WTC11 (cell line): Measurements from ENCODE around the gene CHST7. TPM values are rescaled to one million over a fixed set of nuclear protein-coding genes. Genes with fewer than 3 reads are reported as not detected.
A peak's percentile ranks its signal among the peaks of the same experiment; 100 is the strongest.

ENCODE experiments used
- ATAC-seq: fragments of 200-7000 bp; cut with Tn5 transposase; 2 replicates; pipeline ENCODE4 v1.10.0; 2021; ENCODE audit warnings: mild to moderate bottlenecking, moderate library complexity
- CTCF ChIA-PET: fragments of 300-600 bp; sonication (Branson Sonifier 250); formaldehyde crosslinking; loops from one replicate; lab custom pipeline; 2021; ENCODE audit warnings: antibody characterized with exemption; lab: Charles Lee
- POLR2A ChIA-PET: fragments of 350-600 bp; sonication (Branson Sonifier 250); formaldehyde crosslinking; loops from one replicate; lab custom pipeline; 2021; ENCODE audit warnings: antibody characterized with exemption; lab: Charles Lee
- DNase-seq: peaks from one replicate; pipeline ENCODE4 v3.0.0; 2021; ENCODE audit warnings: low spot score
- H3K27ac Mint-ChIP-seq: 2 replicates; pipeline ENCODE4 v1.8.0; 2021; ENCODE audit warnings: mixed read lengths
- H3K27me3 Mint-ChIP-seq: 2 replicates; pipeline ENCODE4 v1.8.0; 2021; ENCODE audit warnings: low read depth, mild to moderate bottlenecking, moderate library complexity, mixed read lengths
- H3K36me3 Mint-ChIP-seq: 2 replicates; pipeline ENCODE4 v1.8.0; 2021; ENCODE audit warnings: mixed read lengths
- H3K4me1 Mint-ChIP-seq: 2 replicates; pipeline ENCODE4 v1.8.0; 2022; ENCODE audit warnings: mixed read lengths
- H3K4me3 Mint-ChIP-seq: 2 replicates; pipeline ENCODE4 v1.8.0; 2021; ENCODE audit warnings: mild to moderate bottlenecking, moderate library complexity, mixed read lengths
- H3K9me3 Mint-ChIP-seq: 2 replicates; pipeline ENCODE4 v1.8.0; 2021; ENCODE audit warnings: mixed read lengths
- ATF1 ChIP-seq: sonication (generic); formaldehyde crosslinking; IDR thresholded peaks from 2 replicates; pipeline ENCODE4 v1.8.1; 2023; ENCODE audit warnings: mild to moderate bottlenecking, moderate library complexity, missing genetic modification reagents
- CREB1 ChIP-seq: sonication (generic); formaldehyde crosslinking; IDR thresholded peaks from 2 replicates; pipeline ENCODE4 v1.8.0; 2023; ENCODE audit warnings: mild to moderate bottlenecking, missing genetic modification reagents
- NR1H2 ChIP-seq: sonication (generic); formaldehyde crosslinking; IDR thresholded peaks from 2 replicates; pipeline ENCODE4 v1.9.0; 2021; ENCODE audit warnings: mild to moderate bottlenecking, moderate library complexity, missing genetic modification reagents
- RORB ChIP-seq: fragments of 250-450 bp; sonication (Bioruptor Pico); IDR thresholded peaks from 2 replicates; pipeline ENCODE4 v1.9.0; 2021; ENCODE audit warnings: mild to moderate bottlenecking
- SMAD3 ChIP-seq: sonication (generic); formaldehyde crosslinking; IDR thresholded peaks from 2 replicates; pipeline ENCODE4 v1.8.0; 2022; ENCODE audit warnings: missing genetic modification reagents, mild to moderate bottlenecking, borderline replicate concordance
- SP1 ChIP-seq: sonication (generic); formaldehyde crosslinking; conservative IDR thresholded peaks from 2 replicates; pipeline ENCODE4 v1.8.1; 2022; ENCODE audit warnings: missing genetic modification reagents
- TCF7 ChIP-seq: sonication (generic); formaldehyde crosslinking; IDR thresholded peaks from 2 replicates; pipeline ENCODE4 v1.8.0; 2022; ENCODE audit warnings: mild to moderate bottlenecking, low read depth, missing genetic modification reagents, moderate library complexity
- ZBTB21 ChIP-seq: sonication (generic); formaldehyde crosslinking; IDR thresholded peaks from 2 replicates; pipeline ENCODE4 v1.8.1; 2023; ENCODE audit warnings: mild to moderate bottlenecking, missing genetic modification reagents, borderline replicate concordance
- ZNF138 ChIP-seq: sonication (generic); formaldehyde crosslinking; conservative IDR thresholded peaks from 2 replicates; pipeline ENCODE4 v1.8.1; 2022; ENCODE audit warnings: mild to moderate bottlenecking, moderate library complexity, missing genetic modification reagents
- ZNF396 ChIP-seq: fragments of 250-450 bp; sonication (Bioruptor Pico); IDR thresholded peaks from 2 replicates; pipeline ENCODE4 v1.8.0; 2021; ENCODE audit warnings: mild to moderate bottlenecking, moderate library complexity, borderline replicate concordance
- ZNF671 ChIP-seq: fragments of 250-450 bp; sonication (Bioruptor Pico); IDR thresholded peaks from 2 replicates; pipeline ENCODE4 v1.8.0; 2021; ENCODE audit warnings: mild to moderate bottlenecking
- total RNA-seq: library from RNA; stranded (reverse); gene quantifications from 3 replicates; pipeline ENCODE4 v1.2.3, GENCODE V29; 2021
- TF ChIP-seq, protein P1 (sequence below): fragments of 200-600 bp; IDR thresholded peaks from 2 replicates; pipeline ENCODE4 v1.8.0; 2022; ENCODE audit warnings: antibody characterized with exemption
- TF ChIP-seq, protein P2 (sequence below): fragments of 250-450 bp; sonication (Bioruptor Pico); IDR thresholded peaks from 2 replicates; pipeline ENCODE4 v1.9.0; 2021; ENCODE audit warnings: moderate library complexity, mild to moderate bottlenecking, inconsistent platforms, borderline replicate concordance
- TF ChIP-seq, protein P3 (sequence below): sonication (generic); formaldehyde crosslinking; IDR thresholded peaks from 2 replicates; pipeline ENCODE4 v1.8.0; 2022; ENCODE audit warnings: mild to moderate bottlenecking, missing genetic modification reagents
- TF ChIP-seq, protein P4 (sequence below): sonication (generic); formaldehyde crosslinking; IDR thresholded peaks from 2 replicates; pipeline ENCODE4 v1.8.0; 2023; ENCODE audit warnings: missing genetic modification reagents, mild to moderate bottlenecking, borderline replicate concordance
- TF ChIP-seq, protein P5 (sequence below): sonication (generic); formaldehyde crosslinking; IDR thresholded peaks from 2 replicates; pipeline ENCODE4 v1.8.1; 2023; ENCODE audit warnings: mild to moderate bottlenecking, missing genetic modification reagents, borderline replicate concordance

The CHST7 gene
- total RNA-seq, 1 experiment from 2014 or later: 19.6 TPM

DNA sequence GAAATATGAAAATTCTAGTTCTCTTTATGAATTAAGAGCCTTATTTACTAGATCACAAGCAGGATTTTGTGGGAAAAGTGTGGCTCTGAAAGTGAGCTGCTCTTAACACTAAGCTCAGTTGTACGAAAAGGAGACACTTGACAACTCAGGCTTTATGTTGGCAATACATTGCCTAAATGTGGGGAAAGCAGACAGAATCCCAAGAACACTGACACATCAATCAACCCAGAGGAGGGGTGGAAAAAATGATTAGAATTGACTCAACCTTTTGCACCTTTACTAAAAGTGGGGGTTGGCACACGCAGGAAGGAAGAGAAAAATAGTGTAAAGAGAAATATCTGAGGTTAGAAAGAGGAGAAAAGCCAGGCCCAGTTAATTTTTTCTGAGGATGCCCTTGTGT is 61.6 kb downstream of the CHST7 start:
- ATAC-seq: no peak
- CTCF ChIA-PET: no interaction called here
- Mint-ChIP-seq H3K27me3 (no peaks in the 10 kb centered on the region), H3K4me3 (no peak overlapping the region), H3K36me3 (peaks cover 20% of the 10 kb centered on the region), H3K9me3 (no peaks in the 10 kb centered on the region), H3K27ac (peak overlapping the region; percentile 50), H3K4me1 (no peaks in the 10 kb centered on the region)
- POLR2A ChIA-PET: no interaction called here
- TF ChIP-seq, protein P1, sequence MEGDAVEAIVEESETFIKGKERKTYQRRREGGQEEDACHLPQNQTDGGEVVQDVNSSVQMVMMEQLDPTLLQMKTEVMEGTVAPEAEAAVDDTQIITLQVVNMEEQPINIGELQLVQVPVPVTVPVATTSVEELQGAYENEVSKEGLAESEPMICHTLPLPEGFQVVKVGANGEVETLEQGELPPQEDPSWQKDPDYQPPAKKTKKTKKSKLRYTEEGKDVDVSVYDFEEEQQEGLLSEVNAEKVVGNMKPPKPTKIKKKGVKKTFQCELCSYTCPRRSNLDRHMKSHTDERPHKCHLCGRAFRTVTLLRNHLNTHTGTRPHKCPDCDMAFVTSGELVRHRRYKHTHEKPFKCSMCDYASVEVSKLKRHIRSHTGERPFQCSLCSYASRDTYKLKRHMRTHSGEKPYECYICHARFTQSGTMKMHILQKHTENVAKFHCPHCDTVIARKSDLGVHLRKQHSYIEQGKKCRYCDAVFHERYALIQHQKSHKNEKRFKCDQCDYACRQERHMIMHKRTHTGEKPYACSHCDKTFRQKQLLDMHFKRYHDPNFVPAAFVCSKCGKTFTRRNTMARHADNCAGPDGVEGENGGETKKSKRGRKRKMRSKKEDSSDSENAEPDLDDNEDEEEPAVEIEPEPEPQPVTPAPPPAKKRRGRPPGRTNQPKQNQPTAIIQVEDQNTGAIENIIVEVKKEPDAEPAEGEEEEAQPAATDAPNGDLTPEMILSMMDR: no peak
- TF ChIP-seq SMAD3 (CRISPR knock-in tag) (no peak), ZNF396 (CRISPR knock-in tag) (no peak), RORB (CRISPR knock-in tag) (no peak), TCF7 (CRISPR knock-in tag) (no peak), ZBTB21 (no peak), ATF1 (CRISPR knock-in tag) (no peak), SP1 (no peak)
- TF ChIP-seq, protein P2, sequence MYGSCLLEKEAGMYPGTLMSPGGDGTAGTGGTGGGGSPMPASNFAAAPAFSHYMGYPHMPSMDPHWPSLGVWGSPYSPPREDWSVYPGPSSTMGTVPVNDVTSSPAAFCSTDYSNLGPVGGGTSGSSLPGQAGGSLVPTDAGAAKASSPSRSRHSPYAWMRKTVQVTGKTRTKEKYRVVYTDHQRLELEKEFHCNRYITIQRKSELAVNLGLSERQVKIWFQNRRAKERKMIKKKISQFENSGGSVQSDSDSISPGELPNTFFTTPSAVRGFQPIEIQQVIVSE (CRISPR knock-in tag): no peak
- no peak for DNase-seq

DNA sequence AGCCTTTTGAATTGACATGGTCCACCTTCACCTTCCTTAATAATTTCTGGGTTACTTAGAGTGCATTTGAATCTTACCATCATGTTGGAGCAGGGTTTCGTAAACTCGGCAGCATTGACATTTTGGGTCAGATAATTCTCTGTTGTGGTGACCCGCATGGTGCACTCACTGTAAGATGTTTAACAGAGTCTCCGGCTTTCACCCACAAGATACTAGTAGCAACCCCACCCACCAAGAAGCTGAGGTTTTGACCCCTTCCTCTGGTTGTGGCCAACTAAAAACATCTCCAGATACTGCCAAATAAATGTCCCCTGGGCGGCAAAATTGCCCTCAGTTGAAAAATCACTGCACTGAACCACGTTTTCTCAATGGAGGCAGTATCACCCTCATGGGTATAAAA is 62.7 kb downstream of the CHST7 start:
- DNase-seq (no peak), ATAC-seq (no peak)
- Mint-ChIP-seq H3K4me3 (no peak overlapping the region), H3K36me3 (peaks cover 13% of the 10 kb centered on the region), H3K9me3 (no peaks in the 10 kb centered on the region), H3K27me3 (no peaks in the 10 kb centered on the region), H3K27ac (no peak overlapping the region)
- CTCF ChIA-PET: no interaction called here
- POLR2A ChIA-PET: no interaction called here
- TF ChIP-seq, protein P3, sequence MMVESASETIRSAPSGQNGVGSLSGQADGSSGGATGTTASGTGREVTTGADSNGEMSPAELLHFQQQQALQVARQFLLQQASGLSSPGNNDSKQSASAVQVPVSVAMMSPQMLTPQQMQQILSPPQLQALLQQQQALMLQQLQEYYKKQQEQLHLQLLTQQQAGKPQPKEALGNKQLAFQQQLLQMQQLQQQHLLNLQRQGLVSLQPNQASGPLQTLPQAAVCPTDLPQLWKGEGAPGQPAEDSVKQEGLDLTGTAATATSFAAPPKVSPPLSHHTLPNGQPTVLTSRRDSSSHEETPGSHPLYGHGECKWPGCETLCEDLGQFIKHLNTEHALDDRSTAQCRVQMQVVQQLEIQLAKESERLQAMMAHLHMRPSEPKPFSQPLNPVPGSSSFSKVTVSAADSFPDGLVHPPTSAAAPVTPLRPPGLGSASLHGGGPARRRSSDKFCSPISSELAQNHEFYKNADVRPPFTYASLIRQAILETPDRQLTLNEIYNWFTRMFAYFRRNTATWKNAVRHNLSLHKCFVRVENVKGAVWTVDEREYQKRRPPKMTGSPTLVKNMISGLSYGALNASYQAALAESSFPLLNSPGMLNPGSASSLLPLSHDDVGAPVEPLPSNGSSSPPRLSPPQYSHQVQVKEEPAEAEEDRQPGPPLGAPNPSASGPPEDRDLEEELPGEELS: no peak
- TF ChIP-seq ZNF671 (CRISPR knock-in tag): no peak
- TF ChIP-seq, all 79 proteins: peak for 0
- no peaks in the 10 kb centered on the region for H3K4me1 Mint-ChIP-seq

DNA sequence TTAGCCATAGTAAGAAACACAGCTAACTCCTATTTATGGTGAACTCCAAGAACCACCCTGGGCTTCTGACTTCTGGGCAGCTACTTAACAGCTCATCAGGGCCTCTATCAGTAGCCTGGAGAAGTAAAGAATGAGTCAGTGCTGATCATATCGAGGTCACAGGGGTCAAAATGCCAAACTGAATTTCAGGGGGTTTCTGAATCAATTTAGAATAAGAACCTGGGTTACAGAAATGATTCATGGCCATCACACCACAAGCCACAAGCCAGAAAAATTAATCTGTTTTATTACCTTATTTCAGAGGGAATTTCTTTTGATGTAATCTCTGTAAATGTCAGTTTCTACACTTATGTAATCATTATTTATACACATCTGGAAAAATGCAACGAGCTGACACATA is 64.4 kb downstream of the CHST7 start:
- ATAC-seq: no peak
- H3K27ac Mint-ChIP-seq: no peak overlapping the region
- TF ChIP-seq NR1H2 (CRISPR knock-in tag) (no peak), ZNF138 (CRISPR knock-in tag) (no peak), CREB1 (CRISPR knock-in tag) (no peak)
- TF ChIP-seq, protein P4, sequence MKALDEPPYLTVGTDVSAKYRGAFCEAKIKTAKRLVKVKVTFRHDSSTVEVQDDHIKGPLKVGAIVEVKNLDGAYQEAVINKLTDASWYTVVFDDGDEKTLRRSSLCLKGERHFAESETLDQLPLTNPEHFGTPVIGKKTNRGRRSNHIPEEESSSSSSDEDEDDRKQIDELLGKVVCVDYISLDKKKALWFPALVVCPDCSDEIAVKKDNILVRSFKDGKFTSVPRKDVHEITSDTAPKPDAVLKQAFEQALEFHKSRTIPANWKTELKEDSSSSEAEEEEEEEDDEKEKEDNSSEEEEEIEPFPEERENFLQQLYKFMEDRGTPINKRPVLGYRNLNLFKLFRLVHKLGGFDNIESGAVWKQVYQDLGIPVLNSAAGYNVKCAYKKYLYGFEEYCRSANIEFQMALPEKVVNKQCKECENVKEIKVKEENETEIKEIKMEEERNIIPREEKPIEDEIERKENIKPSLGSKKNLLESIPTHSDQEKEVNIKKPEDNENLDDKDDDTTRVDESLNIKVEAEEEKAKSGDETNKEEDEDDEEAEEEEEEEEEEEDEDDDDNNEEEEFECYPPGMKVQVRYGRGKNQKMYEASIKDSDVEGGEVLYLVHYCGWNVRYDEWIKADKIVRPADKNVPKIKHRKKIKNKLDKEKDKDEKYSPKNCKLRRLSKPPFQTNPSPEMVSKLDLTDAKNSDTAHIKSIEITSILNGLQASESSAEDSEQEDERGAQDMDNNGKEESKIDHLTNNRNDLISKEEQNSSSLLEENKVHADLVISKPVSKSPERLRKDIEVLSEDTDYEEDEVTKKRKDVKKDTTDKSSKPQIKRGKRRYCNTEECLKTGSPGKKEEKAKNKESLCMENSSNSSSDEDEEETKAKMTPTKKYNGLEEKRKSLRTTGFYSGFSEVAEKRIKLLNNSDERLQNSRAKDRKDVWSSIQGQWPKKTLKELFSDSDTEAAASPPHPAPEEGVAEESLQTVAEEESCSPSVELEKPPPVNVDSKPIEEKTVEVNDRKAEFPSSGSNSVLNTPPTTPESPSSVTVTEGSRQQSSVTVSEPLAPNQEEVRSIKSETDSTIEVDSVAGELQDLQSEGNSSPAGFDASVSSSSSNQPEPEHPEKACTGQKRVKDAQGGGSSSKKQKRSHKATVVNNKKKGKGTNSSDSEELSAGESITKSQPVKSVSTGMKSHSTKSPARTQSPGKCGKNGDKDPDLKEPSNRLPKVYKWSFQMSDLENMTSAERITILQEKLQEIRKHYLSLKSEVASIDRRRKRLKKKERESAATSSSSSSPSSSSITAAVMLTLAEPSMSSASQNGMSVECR (CRISPR knock-in tag): no peak
- TF ChIP-seq, protein P5, sequence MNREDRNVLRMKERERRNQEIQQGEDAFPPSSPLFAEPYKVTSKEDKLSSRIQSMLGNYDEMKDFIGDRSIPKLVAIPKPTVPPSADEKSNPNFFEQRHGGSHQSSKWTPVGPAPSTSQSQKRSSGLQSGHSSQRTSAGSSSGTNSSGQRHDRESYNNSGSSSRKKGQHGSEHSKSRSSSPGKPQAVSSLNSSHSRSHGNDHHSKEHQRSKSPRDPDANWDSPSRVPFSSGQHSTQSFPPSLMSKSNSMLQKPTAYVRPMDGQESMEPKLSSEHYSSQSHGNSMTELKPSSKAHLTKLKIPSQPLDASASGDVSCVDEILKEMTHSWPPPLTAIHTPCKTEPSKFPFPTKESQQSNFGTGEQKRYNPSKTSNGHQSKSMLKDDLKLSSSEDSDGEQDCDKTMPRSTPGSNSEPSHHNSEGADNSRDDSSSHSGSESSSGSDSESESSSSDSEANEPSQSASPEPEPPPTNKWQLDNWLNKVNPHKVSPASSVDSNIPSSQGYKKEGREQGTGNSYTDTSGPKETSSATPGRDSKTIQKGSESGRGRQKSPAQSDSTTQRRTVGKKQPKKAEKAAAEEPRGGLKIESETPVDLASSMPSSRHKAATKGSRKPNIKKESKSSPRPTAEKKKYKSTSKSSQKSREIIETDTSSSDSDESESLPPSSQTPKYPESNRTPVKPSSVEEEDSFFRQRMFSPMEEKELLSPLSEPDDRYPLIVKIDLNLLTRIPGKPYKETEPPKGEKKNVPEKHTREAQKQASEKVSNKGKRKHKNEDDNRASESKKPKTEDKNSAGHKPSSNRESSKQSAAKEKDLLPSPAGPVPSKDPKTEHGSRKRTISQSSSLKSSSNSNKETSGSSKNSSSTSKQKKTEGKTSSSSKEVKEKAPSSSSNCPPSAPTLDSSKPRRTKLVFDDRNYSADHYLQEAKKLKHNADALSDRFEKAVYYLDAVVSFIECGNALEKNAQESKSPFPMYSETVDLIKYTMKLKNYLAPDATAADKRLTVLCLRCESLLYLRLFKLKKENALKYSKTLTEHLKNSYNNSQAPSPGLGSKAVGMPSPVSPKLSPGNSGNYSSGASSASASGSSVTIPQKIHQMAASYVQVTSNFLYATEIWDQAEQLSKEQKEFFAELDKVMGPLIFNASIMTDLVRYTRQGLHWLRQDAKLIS (CRISPR knock-in tag): no peak
- no peaks in the 10 kb centered on the region for H3K4me1 Mint-ChIP-seq
- H3K27me3 Mint-ChIP-seq: no peaks in the 10 kb centered on the region
- no peak overlapping the region for H3K4me3 Mint-ChIP-seq
- H3K9me3 Mint-ChIP-seq: no peaks in the 10 kb centered on the region
- ChIA-PET POLR2A (no interaction called here), CTCF (no interaction called here)
- peaks cover 7% of the 10 kb centered on the region for H3K36me3 Mint-ChIP-seq
- DNase-seq: no peak
